Activated CD4-positive, alpha-beta memory T cell treated with anti-CD3 and anti-CD28 coated beads, Interleukin-2, amount 10 ng/mL, durations not matched to agents 7 days and 5 days (primary cell): ENCODE measurements around the gene MRPS12. TPM values are rescaled to one million over a fixed set of nuclear protein-coding genes. Genes with fewer than 3 reads are reported as not detected.
"Not testable (repeated sequence)": the region's sequence is repeated elsewhere in the genome, so short reads cannot be mapped to it uniquely, and the experiment has no call there.

Experiments used
- CTCF ChIA-PET: fragments of 350-600 bp; sonication (Branson Sonifier 250); formaldehyde crosslinking; loops from one replicate; lab custom pipeline; 2021; ENCODE audit warnings: antibody characterized with exemption, inconsistent platforms; lab: Charles Lee
- POLR2A ChIA-PET: fragments of 350-600 bp; sonication (Branson Sonifier 250); formaldehyde crosslinking; loops from one replicate; lab custom pipeline; 2021; ENCODE audit warnings: antibody characterized with exemption; lab: Charles Lee
- DNase-seq: peaks from one replicate; pipeline ENCODE4 v3.0.0-alpha.2; 2020
- H3K27ac Mint-ChIP-seq: one replicate; pipeline ENCODE4 v1.8.0; 2021; ENCODE audit warnings: mild to moderate bottlenecking, mixed read lengths
- H3K27me3 Mint-ChIP-seq: one replicate; pipeline ENCODE4 v1.8.0; 2021; ENCODE audit warnings: mixed read lengths
- H3K36me3 Mint-ChIP-seq: one replicate; pipeline ENCODE4 v1.8.0; 2021; ENCODE audit warnings: low read depth, mixed read lengths
- H3K4me1 Mint-ChIP-seq: one replicate; pipeline ENCODE4 v1.8.0; 2021; ENCODE audit warnings: mixed read lengths
- H3K4me3 Mint-ChIP-seq: one replicate; pipeline ENCODE4 v1.8.0; 2021; ENCODE audit warnings: mild to moderate bottlenecking, mixed read lengths
- H3K9me3 Mint-ChIP-seq: one replicate; pipeline ENCODE4 v1.8.0; 2021; ENCODE audit warnings: mixed read lengths
- total RNA-seq, 2 experiments: library from RNA; stranded (reverse); gene quantifications; one replicate each; pipeline ENCODE4 v1.2.3, GENCODE V29; 2021

The MRPS12 gene
- total RNA-seq, 2 experiments from 2014 or later, result 44.6 to 48.5 TPM

DNA sequence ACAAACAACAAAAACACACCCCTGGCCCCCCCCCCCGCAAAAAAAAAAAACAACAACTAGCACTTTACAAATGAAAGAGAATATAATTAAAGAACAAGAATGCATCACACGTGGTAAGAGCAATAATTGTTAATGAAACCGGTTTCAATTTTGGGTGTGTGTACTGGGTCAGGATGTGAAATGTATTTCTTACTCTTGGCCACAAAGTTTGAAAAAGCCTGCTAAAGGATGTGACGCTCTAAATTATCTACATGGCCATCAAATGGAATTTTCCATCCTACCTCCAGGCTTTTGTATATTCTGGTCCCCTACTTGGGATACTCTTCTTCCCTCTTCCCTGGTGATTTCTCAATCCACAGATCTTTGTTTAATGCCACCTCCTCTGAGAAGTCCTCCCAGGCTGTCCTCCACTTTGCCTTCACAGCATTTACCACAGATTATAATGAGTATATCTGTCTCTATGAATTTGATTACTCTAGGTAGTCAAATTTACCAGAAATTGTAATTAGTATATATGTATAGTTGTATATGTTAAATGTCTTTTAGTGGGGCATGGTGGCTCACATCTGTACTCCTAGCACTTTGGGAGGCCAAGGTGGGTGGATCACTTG lies 2.2 kb upstream of the MRPS12 start:
- ChIA-PET CTCF (interaction anchor here (2.9 to 4.6 kb wide), 5 partner anchors 27 to 526 kb away, joined by 15 to 62 read pairs (median 21); partner anchors contain the start of genes ECH1, FAM98C, NFKBIB and RINL), POLR2A (interaction anchor here (2.0 to 3.2 kb wide), 3 partner anchors 28 to 194 kb away, joined by 4 to 22 read pairs (median 11); partner anchors contain the start of genes NFKBIB and SIRT2)
- Mint-ChIP-seq H3K36me3 (peaks cover 23% of the 10 kb centered on the region), H3K27ac (peak overlapping the region; percentile 92), H3K27me3 (no peaks in the 10 kb centered on the region), H3K4me3 (peak overlapping the region; percentile 93), H3K4me1 (peaks cover 65% of the 10 kb centered on the region), H3K9me3 (no peaks in the 10 kb centered on the region)
- DNase-seq, result no peak

DNA sequence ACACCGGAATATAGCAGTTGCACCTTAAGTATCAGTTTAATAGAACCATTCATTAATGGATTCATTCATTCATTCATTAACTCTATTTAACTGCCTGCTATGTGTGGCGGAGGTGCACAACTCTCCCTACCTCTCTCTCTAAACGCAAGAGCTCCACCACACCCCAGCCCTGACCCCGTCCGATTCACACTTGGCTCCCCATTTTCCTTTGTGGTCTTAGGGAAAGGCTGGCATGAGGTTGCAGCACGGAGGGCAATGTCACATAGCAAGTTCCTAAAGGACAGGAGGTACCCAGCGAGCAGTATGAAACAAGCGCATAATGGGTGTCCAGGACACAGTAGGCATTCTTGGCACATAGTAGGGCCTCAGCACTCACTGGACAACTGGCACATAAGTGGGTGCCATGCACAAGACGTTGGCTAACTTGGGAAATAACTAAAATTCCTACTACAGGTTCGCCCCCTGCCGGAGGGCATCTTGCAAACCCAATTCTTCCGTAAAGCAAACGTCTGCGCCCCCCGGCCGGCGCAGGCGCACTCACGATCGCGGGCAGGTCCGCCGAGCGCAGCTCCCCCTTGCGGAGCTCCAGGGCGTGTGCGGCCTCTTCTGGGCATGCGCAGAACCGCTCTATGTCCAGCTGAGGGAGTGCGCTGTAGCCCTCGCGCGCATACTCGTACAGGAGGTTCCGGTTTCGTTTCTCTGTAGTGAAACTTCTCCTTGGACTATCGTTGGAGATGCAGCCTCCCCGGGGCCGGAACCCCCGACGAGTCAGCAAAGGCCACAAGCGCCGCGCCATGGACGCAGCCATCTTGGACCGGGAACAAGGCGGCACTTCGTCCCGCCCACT lies 592 bp upstream of the MRPS12 start, which contains the start of gene SARS2:
SARS2 (minus strand) TSS at position 835 of the 847 bp plus-strand sequence; CDS start at position 808, 27 bp downstream.
- H3K27ac Mint-ChIP-seq, result peak within 1 kb of the TSS; percentile 92
- peaks cover 55% of the 10 kb centered on the region for H3K4me1 Mint-ChIP-seq
- peak within 1 kb of the TSS; percentile 93 for H3K4me3 Mint-ChIP-seq
- H3K36me3 Mint-ChIP-seq, result peaks cover 28% of the 10 kb centered on the region
- CTCF ChIA-PET, result interaction anchor here (0.5 to 4.6 kb wide), 71 partner anchors 8 to 1040 kb away, joined by 3 to 62 read pairs (median 5); partner anchors contain the start of genes ACTN4, CAPN12, ECH1 and EIF3K
- no peaks in the 10 kb centered on the region for H3K27me3 Mint-ChIP-seq
- no peaks in the 10 kb centered on the region for H3K9me3 Mint-ChIP-seq
- POLR2A ChIA-PET, result interaction anchor here (0.6 to 2.9 kb wide), 22 partner anchors 10 to 849 kb away, joined by 3 to 22 read pairs (median 4); partner anchors contain the start of genes ACTN4, EIF3K, FAM98C and GMFG
- DNase-seq, result peak; percentile 94

DNA sequence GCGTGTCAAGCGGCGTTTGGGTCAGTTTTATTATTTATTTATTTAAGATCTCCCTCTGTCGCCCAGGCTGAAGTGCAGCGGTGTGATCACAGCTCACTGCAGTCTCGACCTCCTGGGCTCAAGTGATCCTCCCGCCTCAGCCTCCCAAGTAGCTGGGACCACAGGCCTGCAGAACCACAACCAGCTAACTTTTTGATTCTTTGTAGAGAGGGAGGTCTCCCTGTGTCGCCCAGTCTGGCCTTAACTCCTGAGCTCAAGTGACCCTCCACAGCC lies 713 bp downstream of the MRPS12 start:
- ChIA-PET POLR2A (interaction anchor here (1.2 to 2.9 kb wide), 10 partner anchors 9 to 528 kb away, joined by 3 to 22 read pairs (median 6); partner anchors contain the start of genes FAM98C, HNRNPL, NFKBIB and SIRT2), CTCF (interaction anchor here (0.6 to 4.6 kb wide), 25 partner anchors 9 to 558 kb away, joined by 3 to 62 read pairs (median 12); partner anchors contain the start of genes ACTN4, ECH1, FAM98C and HNRNPL)
- H3K27ac Mint-ChIP-seq, result peak overlapping the region; percentile 92
- no peaks in the 10 kb centered on the region for H3K9me3 Mint-ChIP-seq
- peaks cover 29% of the 10 kb centered on the region for H3K36me3 Mint-ChIP-seq
- H3K27me3 Mint-ChIP-seq, result no peaks in the 10 kb centered on the region
- H3K4me3 Mint-ChIP-seq, result peak overlapping the region; percentile 93
- DNase-seq, result no peak
- H3K4me1 Mint-ChIP-seq, result peaks cover 48% of the 10 kb centered on the region

DNA sequence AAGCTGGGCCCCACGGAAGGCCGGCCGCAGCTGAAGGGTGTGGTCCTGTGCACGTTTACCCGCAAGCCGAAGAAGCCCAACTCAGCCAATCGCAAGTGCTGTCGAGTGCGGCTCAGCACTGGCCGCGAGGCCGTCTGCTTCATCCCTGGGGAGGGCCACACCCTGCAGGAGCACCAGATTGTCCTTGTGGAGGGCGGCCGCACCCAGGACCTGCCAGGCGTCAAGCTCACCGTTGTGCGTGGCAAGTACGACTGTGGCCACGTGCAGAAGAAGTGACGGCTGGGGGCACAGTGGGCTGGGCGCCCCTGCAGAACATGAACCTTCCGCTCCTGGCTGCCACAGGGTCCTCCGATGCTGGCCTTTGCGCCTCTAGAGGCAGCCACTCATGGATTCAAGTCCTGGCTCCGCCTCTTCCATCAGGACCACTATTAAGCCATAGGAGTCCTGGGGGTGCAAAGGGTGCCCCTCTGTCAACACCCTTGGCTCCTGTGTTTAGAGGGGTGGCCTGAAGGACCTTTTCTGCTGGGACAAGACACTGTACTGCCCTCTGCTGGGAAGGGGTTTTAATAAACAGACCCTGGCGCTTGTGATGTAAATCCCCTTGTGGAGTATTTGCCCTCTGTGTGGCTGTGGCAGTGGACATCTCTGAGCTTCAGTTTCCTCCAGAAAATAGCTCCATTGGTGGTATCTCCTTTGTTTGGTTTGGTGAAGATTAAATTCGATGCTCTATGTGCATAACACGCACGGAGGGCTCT lies 1.9 kb downstream of the MRPS12 start:
- Mint-ChIP-seq H3K9me3 (no peaks in the 10 kb centered on the region), H3K4me1 (peaks cover 41% of the 10 kb centered on the region), H3K4me3 (no peak overlapping the region), H3K27ac (no peak overlapping the region), H3K36me3 (peaks cover 29% of the 10 kb centered on the region), H3K27me3 (no peaks in the 10 kb centered on the region)
- peak; percentile 40 for DNase-seq
- POLR2A ChIA-PET, result interaction anchor here (1.0 kb wide), 1 partner anchor 299 kb away, joined by 3 read pairs; no protein-coding TSS in a partner anchor
- CTCF ChIA-PET, result interaction anchor here (0.6 to 4.6 kb wide), 8 partner anchors 32 to 559 kb away, joined by 3 to 62 read pairs (median 6); partner anchors contain the start of genes FAM98C, NFKBIB, PSMD8 and SIRT2

DNA sequence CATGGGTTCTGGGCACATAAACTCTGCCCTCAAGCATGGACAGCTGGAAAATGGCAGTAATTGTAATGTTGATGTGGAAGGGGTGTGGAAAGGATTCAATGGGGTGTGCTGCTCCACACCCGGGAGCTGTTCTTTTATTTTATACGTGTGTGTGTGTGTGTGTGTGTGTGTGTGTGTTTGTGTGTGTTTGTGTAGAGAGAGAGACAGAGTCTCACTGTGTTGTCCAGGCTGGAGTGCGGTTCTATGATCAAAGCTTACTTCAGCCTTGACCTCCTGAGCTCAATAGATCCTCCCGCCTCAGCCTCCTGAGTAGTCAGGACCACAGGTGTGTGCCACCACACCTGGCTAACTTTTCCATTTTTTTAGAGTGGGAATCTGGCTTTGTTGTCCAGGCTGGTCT lies 2.8 kb downstream of the MRPS12 start:
- Mint-ChIP-seq H3K36me3 (peaks cover 28% of the 10 kb centered on the region), H3K27ac (no peak overlapping the region), H3K4me3 (no peak overlapping the region), H3K9me3 (no peaks in the 10 kb centered on the region), H3K4me1 (peaks cover 31% of the 10 kb centered on the region), H3K27me3 (peaks cover 2% of the 10 kb centered on the region)
- DNase-seq, result no peak
- ChIA-PET CTCF (interaction anchor here (1.0 kb wide), 1 partner anchor 531 kb away, joined by 8 read pairs; the partner anchor contains the start of gene FAM98C), POLR2A (interaction anchor here (1.0 kb wide), 1 partner anchor 300 kb away, joined by 3 read pairs; no protein-coding TSS in a partner anchor)

DNA sequence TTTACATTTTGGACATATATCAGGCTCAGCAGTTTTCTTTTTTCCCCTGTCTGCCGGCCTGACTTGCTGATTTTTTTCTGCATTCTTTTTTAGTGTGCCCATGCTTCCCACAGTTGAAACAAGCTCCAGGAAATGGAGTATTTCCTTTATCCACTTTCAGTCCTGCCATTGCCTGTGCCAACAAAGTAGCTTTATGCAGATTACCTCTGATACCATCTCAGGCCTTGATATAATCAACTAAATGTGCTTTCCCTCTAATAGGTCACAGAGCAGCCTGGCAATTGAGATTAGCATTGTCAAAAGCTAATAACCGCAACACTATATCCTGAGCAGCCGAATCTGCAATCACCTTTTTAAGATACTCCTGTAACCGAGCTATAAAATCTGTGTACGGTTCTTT lies 9.2 kb downstream of the MRPS12 start:
- Mint-ChIP-seq H3K9me3 (no peaks in the 10 kb centered on the region), H3K36me3 (peaks cover 6% of the 10 kb centered on the region), H3K4me3 (no peak overlapping the region), H3K27me3 (peaks cover 20% of the 10 kb centered on the region), H3K27ac (no peak overlapping the region), H3K4me1 (peaks cover 25% of the 10 kb centered on the region)
- ChIA-PET CTCF (interaction anchor here (1.6 kb wide), 1 partner anchor 9 kb away, joined by 18 read pairs; the partner anchor contains the start of genes MRPS12 and SARS2), POLR2A (interaction anchor here (1.8 kb wide), 1 partner anchor 9 kb away, joined by 6 read pairs; the partner anchor contains the start of genes MRPS12 and SARS2)
- DNase-seq, result no peak

DNA sequence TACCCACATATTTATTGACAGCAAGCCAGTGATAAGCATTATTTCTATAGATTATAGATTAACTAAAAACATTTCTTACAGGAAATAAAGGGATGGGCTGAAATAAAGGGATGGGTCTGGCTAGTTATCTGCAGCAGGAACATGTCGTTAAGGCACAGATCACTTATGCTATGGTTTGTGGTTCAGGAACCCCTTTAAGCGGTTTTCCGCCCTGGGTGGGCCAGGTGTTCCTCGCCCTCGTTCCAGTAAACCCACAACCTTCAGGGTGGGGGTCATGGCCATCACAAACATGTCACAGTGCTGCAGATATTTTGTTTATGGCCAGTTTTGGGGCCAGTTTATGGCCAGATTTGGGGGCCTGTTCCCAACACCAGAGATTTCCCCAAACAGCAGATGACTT lies 10.7 kb downstream of the MRPS12 start:
- Mint-ChIP-seq H3K4me1 (peaks cover 25% of the 10 kb centered on the region), H3K27me3 (peaks cover 20% of the 10 kb centered on the region)
- CTCF ChIA-PET, H3K27ac Mint-ChIP-seq, H3K9me3 Mint-ChIP-seq, H3K36me3 Mint-ChIP-seq, H3K4me3 Mint-ChIP-seq, DNase-seq: not testable (repeated sequence)
- POLR2A ChIA-PET, result interaction anchor here (1.2 kb wide), 1 partner anchor 11 kb away, joined by 3 read pairs; no protein-coding TSS in a partner anchor

DNA sequence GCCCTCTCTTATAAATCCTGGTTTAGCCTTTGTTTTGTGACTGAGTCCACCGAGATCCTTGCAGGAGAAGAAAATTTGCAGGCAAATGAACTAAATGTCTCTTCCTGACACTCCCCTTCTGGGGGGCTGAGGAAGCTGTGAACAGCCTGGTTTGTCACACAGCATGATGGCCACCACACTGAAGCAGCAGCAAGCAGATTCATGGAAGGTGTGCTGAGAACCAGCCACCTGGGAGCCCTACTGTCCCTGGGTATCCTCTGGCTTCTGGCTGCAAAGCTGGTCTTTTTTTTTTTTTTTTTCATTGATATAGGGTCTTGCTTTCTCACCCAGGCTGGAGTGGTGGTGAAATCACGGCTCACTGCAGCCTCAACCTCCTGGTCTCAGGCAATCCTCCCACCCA lies 11.2 kb downstream of the MRPS12 start:
- ChIA-PET CTCF (no interaction called here), POLR2A (no interaction called here)
- H3K27me3 Mint-ChIP-seq, result peaks cover 20% of the 10 kb centered on the region
- no peaks in the 10 kb centered on the region for H3K9me3 Mint-ChIP-seq
- DNase-seq, result no peak
- H3K4me1 Mint-ChIP-seq, result peaks cover 25% of the 10 kb centered on the region
- H3K4me3 Mint-ChIP-seq, result no peak overlapping the region
- no peaks in the 10 kb centered on the region for H3K36me3 Mint-ChIP-seq
- no peak overlapping the region for H3K27ac Mint-ChIP-seq

DNA sequence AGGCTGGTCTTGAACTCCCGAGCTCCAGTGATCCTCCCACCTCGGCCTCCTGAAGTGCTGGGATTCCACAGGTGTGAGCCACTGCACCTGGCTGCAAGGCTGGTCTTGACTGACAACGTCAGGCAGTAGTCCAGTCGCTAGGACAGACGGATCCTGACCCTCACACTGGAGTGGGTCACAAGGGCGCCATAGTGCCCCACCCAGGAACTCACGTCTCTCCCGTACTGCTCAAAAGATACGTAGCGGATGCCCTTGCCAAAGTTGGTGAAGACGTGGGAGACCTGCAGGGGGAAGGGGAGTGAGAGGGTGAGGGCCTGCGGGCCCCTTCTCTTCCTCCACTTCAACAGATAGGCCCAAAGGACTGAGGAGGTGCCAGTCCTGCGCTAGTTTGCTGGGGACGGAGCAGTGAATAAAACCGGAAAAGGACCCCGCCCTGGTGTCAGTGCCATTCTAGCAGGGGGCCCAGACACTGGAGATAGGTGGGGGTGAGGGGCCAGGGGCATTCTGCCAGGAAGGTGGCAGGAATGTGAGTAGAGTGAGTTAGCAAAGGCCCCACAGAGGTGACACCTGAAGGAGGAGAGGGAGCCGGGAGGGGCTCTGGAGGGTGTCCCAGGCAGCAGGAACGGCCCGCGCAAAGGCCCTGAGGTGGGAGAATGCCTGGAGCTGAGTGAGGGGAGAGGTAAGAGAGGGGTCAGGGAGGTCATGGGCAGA lies 11.9 kb downstream of the MRPS12 start:
- POLR2A ChIA-PET, result no interaction called here
- peaks cover 20% of the 10 kb centered on the region for H3K27me3 Mint-ChIP-seq
- DNase-seq, result no peak
- no peak overlapping the region for H3K27ac Mint-ChIP-seq
- no peaks in the 10 kb centered on the region for H3K9me3 Mint-ChIP-seq
- H3K36me3 Mint-ChIP-seq, result no peaks in the 10 kb centered on the region
- H3K4me3 Mint-ChIP-seq, result no peak overlapping the region
- CTCF ChIA-PET, result no interaction called here
- peaks cover 25% of the 10 kb centered on the region for H3K4me1 Mint-ChIP-seq

DNA sequence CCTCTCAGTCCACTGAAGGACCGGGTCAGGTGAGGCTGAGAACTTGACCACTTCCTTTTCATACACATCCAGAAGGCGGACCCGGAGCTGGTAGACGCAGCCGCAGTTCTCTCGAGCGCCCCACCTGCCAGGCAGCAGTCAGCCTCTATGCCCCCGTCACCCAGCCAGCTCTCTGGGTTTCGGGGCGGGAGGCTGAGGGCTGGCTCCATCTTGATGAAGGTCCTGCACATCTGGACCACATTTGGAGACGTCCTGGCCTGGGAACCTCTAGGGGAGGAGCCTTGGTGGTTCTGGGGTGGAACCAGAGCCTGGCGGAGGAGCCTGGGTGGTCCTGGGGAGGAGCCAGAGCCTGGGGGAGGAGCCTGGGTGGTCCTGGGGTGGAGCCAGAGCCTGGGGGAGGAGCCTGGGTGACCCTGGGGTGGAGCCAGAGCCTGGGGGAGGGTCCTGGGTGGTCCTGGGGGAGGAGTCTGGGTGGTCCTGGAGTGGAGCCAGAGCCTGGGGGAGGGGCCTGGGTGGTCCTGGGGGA lies 14.3 kb downstream of the MRPS12 start:
- H3K27ac Mint-ChIP-seq, result no peak overlapping the region
- ChIA-PET POLR2A (no interaction called here), CTCF (interaction anchor here (1.5 kb wide), 1 partner anchor 14 kb away, joined by 5 read pairs; no protein-coding TSS in a partner anchor)
- H3K27me3 Mint-ChIP-seq, result peaks cover 28% of the 10 kb centered on the region
- H3K4me3 Mint-ChIP-seq, result no peak overlapping the region
- H3K4me1 Mint-ChIP-seq, result peaks cover 30% of the 10 kb centered on the region
- H3K36me3 Mint-ChIP-seq, result no peaks in the 10 kb centered on the region
- no peaks in the 10 kb centered on the region for H3K9me3 Mint-ChIP-seq
- no peak for DNase-seq

DNA sequence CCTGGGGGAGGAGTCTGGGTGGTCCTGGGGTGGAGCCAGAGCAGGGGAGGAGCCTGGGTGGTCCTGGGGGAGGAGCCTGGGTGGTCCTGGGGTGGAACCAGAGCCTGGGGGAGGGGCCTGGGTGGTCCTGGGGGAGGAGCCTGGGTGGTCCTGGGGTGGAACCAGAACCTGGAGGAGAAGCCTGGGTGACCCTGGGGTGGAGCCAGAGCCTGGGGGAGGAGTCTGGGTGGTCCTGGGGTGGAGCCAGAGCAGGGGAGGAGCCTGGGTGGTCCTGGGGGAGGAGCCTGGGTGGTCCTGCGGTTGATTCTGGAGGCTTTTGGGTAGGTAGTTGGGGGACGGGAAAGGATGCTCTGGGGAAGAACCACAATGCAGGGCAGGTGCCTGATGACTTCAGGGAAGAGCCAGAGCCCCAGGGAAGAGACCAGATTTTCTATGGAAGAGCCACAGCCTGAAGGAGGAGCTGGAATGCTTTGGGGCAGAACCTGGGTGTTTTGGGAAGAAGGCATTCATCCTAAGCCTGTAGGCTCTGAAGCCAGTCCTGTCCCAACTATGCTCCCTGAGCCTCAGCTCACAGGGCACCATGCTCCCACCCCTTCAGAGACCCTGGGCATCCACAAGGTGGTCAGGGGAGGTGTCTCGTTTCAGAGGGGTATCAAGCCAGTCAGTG lies 15.0 kb downstream of the MRPS12 start:
- Mint-ChIP-seq H3K9me3 (no peaks in the 10 kb centered on the region), H3K4me3 (no peak overlapping the region), H3K27ac (no peak overlapping the region), H3K27me3 (peaks cover 24% of the 10 kb centered on the region), H3K4me1 (peaks cover 27% of the 10 kb centered on the region), H3K36me3 (no peaks in the 10 kb centered on the region)
- ChIA-PET CTCF (no interaction called here), POLR2A (no interaction called here)
- no peak for DNase-seq
